HEK293T (cell line): Measurements from ENCODE around the gene MUC3A.

Experiments used
- BHLHE40 ChIP-seq: fragments of 450-650 bp; IDR thresholded peaks from 2 replicates; pipeline ENCODE4 v1.6.1; 2016; ENCODE audit warnings: mild to moderate bottlenecking, moderate library complexity, borderline replicate concordance
- HDGF ChIP-seq: fragments of 450-650 bp; IDR thresholded peaks from 2 replicates; pipeline ENCODE4 v1.6.1; 2017; ENCODE audit warnings: antibody characterized with exemption, borderline replicate concordance
- NFRKB ChIP-seq: fragments of 450-650 bp; IDR thresholded peaks from 2 replicates; pipeline ENCODE4 v1.6.1; 2016; ENCODE audit warnings: mild to moderate bottlenecking, moderate library complexity
- SP1 ChIP-seq: fragments of 450-650 bp; IDR thresholded peaks from 2 replicates; pipeline ENCODE4 v1.6.1; 2017
- SUZ12 ChIP-seq: fragments of 450-650 bp; IDR thresholded peaks from 2 replicates; pipeline ENCODE4 v1.6.1; 2016; ENCODE audit warnings: mild to moderate bottlenecking
- TF ChIP-seq, protein P1 (sequence below): fragments of 450-650 bp; IDR thresholded peaks from 2 replicates; pipeline ENCODE4 v1.6.1; 2016

DNA sequence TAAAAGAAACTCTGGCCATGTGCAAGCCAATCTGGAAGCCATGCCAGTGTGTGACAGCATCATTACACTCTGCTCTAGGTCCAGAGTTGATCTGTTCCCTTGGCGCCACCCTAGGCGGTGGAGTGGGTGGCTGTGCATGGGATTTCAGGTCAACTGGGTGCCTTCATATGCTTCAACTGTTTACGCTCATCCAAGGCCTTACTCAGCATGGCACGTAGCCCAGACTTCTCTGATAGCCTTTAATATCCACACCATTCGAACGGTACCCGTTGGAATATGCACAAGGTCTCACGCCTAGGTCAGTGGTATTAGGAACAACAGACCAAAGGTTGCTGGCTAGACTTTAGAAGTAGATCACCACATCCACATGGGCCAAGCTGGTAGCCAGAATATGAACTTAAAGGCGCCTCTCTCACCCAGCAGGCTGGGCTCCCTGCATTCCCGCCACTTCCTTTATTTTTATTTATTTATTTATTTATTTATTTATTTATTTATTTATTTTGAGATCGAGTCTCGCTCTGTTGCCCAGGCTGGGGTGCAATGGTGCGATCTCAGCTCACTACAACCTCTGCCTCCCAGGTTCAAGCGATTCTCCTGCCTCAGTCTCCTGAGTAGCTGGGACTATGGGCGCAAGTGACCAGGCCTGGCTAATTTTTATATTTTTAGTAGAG, 35.0 kb upstream of the MUC3A start:
- TF ChIP-seq BHLHE40 (no peak), HDGF (no peak), SP1 (no peak), SUZ12 (no peak), NFRKB (no peak)
- TF ChIP-seq, protein P1, sequence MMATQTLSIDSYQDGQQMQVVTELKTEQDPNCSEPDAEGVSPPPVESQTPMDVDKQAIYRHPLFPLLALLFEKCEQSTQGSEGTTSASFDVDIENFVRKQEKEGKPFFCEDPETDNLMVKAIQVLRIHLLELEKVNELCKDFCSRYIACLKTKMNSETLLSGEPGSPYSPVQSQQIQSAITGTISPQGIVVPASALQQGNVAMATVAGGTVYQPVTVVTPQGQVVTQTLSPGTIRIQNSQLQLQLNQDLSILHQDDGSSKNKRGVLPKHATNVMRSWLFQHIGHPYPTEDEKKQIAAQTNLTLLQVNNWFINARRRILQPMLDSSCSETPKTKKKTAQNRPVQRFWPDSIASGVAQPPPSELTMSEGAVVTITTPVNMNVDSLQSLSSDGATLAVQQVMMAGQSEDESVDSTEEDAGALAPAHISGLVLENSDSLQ, result no peak
